GM19328 (cell line): ENCODE data around the gene CARS2.
"Not testable (repeated sequence)": the region's sequence is repeated elsewhere in the genome, so short reads cannot be mapped to it uniquely, and the experiment has no call there.

Experiments
- ATAC-seq: cut with Tn5 transposase; IDR thresholded peaks from one replicate; pipeline ENCODE4 v1.9.1; 2021; ENCODE audit warnings: mild to moderate bottlenecking, moderate library complexity; ENCODE audit not compliant: unreplicated experiment

The CARS2 gene

DNA sequence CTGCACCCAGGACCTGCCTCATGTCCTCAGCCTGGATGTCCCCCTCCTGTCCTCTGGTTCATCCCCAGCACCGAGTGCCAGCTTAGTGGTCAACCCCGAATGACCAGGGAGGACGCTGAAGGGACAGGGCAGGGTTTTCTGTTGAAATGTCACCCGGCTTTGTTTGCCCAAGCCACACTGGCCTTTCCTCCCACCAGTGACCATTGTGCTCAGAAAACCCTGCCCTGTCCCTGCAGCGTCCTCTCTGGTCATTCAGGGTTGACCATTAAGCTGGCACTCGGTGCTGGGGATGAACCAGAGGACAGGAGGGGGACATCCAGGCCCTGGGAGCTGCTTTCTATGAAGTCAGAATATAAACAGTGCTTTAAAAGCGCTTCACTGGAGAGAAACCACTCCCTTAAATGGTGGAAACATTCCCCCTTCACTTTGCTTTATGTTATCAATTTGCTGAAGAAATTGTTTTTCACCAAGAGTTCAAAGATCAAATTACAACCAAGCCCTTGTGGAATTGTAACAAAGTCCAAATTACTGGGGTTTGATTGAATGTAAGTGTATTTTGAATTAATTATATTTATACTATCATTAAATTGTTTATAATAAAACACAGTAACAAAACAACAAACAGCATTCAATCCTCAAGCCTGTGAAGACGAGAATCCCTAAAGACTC is 21.4 kb downstream of the CARS2 start:
- ATAC-seq: no peak

DNA sequence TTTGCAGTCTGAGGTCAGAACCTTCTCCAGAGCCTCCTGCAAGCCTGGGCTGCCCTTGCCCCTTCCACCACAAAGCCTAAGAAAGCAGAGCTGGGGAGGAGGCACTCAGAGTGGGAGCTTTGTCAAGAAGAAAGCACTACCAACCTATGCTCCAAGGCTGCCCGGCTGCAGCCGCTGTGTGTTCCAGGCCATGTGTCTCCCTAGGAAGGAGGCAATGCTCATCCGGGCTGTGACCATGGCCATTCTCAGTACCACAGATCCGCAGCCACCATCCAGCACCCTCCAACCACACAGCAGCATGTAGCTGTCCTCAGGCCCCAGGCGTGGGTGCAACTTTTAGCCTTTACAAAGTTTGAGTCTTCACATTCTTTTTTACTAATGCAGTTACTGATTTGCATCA is 22.0 kb downstream of the CARS2 start:
- ATAC-seq: no peak

DNA sequence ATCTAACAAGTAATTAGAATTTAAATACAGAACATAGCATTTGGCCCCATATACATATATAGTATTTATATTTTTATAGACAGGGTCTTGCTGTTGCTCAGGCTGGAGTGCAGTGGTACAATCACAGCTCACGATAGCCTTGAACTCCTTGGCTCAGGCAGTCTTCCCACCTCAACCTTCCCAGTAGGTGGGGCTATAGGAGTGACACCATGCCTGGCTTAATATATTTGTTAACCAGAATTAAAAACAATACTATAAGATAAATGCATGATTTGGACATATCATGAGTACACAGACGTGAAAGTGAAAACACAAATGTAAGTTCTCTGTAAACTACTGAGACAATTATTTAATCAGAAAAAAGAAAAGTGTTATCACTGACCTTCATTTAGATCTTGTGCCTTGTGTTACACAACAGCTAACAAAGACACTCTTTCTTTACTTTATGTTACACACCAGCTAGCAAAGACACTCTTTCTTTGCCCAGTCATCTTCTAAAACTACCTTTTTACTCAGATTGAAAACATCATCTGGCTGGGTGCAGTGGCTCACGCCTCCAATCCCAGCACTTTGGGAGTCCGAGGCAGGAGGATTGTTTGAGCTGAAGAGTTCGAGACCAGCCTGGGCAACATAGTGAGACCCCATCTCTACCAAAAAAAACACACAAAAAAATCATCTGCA is 22.6 kb downstream of the CARS2 start:
- no peak for ATAC-seq

DNA sequence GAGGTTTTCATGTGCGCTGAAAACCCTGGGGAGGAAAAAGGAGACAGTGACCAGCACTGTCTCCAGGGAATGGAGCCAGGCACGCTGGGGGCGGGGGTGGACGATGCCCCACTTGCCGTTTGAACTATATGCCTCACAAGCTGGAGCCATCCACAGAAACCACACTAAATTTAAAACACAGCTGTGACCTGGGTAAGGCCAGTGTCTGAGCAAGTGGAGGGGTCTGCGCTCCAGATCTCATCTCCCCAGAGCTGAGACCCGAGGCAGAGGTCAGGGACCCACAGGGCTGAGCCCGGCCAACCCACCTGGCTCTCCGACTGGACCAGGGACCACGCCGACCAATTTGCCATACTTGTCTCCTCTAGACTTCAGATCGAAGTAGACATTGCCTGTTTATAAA is 23.2 kb downstream of the CARS2 start:
- no peak for ATAC-seq

DNA sequence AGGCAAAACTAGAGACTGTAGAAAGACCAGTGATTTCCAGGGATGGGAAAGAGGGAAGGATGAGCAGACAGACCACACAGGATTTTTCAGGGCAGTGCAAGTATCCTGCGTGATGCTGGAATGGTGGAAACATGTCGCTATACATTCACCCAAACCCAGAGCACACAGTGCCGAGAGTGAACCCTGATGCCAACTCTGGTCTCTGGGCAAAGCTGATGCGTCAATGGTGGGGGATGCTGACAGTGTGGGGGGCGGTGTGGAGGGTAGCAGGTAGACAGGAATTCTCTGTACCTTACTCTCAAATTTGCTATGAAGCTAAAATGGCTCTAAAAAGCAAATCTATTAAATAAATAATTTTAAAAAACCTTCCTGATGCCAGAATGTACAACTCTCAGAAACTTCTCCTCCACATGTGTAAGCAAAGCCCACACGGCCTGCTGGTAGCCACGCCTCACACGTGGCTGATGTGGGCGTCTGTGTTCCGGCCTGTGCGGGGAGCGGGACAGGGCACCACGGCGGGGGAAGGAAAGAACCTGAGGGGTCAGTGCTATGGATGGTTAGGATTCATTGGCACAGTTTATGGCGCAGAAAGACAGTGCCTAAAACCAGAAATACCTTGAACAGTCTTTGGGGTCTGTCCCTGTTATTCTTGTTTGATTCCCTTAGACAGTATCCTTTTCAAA is 23.9 kb downstream of the CARS2 start:
- no peak for ATAC-seq

DNA sequence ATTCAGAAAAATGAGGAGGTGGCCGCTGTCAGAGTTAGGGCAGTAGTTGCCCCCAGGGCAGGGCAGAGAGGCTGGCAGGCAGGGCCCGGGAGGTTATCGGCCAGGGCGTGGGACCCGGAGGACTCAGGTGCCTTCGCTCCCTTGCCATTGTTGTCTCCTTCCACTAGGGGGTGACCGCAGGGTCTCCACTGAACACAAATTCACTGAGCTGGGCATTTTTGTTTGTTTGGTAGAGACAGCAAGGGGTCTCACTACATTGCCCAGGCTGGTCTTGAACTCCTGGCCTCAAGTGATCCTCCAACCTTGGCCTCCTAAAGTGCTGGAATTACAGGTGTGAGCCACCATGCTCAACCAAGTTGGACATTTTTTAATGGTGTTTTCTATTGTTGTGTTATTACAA is 25.1 kb downstream of the CARS2 start:
- ATAC-seq: no peak

DNA sequence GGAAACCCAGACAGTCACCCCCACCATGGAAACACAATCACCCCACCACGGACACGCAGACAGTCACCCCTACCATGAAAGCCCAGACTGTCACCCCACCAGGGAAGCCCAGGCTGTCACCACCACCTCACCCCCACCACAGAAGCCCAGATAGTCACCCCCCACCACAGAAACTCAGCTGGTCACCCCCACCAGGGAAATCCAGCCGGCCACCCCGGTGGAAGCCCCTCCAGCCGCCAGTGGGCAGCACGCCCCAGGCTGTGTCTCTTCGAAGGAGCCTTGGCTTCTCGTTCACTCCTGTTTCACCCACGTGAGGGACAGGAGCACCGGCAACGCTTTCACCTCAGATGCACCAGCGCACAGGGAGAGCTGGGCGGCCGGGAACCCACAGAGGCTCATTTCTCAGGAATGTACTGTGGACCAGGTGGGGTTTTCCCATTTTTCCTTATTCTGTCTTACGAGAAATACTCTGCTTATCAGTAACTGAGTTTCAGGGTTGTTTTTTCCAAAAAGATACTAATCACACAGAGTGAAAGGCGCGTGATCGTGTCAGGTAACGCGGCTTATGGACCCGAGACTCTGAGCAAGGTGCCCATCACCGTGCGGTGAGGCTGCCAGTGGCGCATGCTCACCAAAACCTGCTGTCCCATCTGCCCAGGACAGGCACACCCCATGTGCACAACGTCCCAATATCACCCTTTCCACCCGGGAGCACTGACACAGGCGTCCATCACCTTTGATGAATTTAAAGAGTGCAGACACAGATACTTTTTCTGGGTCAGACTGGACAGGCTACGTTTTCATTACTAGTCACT is 28.0 kb downstream of the CARS2 start:
- ATAC-seq: no peak

DNA sequence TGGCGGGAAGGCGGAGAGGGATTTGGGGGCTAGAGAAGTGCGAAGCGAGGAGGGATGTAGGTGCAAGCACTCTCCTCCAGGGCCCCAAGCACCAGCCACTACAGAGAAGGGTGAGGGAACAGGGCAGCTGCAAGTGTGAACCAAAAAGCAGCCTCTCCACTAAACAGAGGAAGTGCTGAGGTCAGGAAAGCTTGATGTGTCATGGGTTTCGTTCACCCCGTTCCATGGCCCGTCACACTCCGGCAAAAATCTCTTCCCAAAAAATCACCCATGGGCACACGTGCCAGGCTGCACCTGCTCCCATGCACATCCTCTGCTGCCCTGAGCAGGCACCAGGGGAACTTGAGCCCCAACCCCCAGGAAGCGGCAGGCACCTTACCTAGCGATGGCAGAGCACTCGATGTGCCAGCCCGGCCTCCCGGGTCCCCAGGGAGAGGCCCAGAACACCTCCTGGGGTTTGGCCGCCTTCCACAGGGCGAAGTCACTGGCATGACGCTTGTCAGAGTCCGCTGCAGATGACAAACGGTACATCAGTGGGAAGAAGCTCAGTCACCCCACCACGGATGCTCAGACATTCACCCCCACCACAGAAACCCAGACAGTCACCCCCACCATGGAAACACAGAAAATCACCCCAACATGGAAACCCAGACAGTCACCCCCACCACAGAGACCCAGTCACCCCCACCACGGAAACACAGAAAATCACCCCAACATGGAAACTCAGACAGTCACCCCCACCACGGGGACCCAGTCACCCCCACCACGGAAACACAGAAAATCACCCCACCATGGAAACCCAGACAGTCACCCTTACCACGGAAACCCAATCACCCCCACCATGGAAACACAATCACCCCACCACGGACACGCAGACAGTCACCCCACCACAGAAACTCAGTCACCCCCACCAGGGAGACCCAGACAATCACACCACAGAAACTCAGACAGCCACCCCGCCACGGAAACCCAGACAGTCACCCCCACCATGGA is 29.0 kb downstream of the CARS2 start:
- ATAC-seq: peak; percentile 69

DNA sequence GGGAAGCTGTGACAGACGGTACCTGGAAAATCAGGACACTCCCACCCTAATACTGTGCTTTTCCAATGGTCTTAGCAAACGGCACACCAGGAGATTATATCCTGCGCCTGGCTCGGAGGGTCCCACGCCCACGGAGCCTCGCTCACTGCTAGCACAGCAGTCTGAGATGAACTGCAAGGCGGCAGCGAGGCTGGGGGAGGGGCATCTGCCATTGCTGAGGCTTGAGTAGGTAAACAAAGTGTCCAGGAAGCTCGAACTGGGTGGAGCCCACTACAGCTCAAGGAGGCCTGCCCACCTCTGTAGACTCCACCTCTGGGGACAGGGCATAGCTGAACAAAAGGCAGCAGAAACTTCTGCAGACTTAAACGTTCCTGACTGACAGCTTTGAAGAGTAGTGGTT is 36.1 kb downstream of the CARS2 start:
- ATAC-seq: not testable (repeated sequence)

DNA sequence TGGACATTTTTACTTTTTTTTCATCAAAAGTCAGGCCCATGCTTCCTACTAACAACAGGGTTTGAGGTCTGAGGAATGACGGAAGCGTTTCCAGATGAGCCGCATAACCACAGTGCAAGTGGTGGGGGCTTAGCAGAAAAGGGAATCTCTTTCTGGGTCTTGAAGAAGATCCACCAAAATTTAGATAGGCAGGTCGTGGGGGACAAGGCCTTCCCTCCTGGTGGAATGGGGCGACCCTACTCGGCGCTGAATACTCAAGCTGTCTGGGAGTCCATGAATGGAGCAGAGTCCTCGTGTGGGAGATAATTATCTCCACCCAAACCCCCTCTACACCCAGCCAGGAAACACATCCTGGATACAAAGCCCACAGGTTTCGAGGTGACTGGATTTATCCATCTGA is 36.9 kb downstream of the CARS2 start:
- ATAC-seq: no peak

DNA sequence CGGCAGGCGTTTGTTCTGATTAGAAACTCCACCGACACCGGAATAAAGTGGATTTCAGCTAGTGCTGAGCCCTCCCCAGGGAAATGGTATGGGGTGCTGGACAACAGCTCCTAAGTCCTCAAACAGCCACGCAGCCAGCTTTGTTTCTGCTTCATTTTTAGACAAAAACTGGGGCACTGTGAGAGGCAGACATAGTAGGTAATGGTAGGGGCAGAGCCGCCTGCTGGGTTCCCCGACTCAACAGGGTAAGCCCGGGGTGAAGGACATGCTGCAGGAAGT is 39.7 kb downstream of the CARS2 start:
- no peak for ATAC-seq

DNA sequence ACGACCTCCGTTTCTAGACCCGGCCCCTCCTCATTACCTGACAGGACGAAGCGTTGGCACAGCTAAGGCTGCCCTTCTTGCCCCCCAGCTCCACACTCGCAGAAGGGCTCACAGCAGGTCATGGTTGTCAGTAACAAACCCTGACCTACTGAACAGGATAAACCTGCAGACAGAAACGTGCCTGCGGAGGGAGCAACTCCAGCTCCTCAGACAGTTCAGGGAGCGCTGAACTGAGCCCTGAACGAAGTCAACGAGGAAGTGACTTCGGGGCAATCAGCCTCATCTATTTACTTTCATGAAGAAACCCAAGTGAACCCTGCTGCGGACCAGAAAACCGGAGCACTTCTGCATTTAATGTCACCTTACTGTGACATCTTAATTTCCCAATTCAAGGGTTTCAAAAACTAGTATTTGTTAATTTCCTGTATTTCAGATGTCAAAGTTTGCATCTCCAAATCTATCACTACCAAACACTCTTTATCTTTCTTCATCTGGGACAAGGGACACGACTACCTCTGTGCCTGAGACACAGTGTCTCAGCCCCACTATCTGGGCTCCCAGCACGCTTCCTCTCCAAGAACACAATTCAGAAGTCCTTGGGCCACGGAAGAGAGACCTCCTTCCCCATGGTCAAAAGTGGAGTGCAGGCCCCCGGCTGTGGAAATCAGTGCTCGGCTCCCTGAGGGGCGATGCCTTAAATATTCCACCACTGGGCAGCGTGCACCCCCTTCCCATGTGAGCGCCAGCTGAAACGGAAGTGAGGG is 40.2 kb downstream of the CARS2 start:
- no peak for ATAC-seq

DNA sequence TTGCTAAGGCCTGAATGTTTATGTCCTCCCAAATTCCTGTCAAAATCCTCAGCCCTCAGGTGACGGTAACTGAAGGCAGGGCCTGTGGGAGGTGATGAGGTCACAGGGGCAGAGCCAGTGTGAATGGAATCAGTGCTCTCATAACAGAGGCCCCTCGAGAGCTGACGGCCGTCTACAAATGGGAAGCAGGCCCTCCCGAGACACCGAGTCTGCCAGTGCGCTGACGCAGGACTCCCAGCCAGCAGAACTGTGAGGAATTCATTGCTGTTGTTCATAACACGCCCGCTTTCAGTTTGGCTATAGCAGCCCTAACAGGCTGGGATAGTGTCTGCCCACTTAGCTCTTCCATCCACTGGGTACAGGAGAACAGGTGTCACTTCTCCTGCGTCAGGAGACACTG is 41.2 kb downstream of the CARS2 start:
- no peak for ATAC-seq

DNA sequence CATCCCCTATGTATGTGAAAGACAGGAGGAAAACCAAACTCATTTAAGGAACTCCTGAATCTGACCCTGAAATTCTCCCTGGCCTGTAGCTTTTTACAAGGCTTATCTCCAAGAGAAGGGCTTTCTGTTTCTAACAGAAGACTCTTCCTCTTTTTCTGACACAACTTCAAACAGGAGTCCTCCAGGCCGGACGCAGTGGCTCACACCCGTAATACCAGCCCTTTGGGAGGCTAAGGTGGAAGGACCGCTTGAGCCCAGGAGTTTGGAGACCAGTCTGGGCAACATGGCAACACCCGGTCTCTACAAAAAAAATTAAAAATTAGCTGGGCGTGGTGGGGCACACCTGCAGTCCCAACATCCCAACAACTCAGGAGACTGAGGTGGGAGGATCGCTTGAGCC is 41.9 kb downstream of the CARS2 start:
- ATAC-seq: no peak

DNA sequence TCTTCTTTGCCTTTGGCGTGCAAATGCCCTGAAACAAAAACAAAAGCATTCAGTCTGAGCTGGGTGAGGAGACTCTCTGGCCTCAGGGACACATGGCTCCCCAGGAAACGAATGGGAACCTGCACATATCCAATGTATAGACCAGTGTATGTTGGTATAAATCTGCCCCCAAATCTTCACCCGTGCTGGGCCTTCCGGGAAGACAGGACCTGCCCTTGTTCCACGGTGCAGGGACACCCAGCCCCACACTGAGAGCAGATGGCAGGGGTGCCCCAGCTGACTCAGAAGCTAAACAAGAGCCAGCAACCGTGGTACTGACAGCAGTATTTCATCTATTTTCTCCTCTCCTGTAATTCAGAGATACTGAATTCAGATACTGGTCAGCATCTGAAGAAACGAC is 42.4 kb downstream of the CARS2 start:
- ATAC-seq: no peak

DNA sequence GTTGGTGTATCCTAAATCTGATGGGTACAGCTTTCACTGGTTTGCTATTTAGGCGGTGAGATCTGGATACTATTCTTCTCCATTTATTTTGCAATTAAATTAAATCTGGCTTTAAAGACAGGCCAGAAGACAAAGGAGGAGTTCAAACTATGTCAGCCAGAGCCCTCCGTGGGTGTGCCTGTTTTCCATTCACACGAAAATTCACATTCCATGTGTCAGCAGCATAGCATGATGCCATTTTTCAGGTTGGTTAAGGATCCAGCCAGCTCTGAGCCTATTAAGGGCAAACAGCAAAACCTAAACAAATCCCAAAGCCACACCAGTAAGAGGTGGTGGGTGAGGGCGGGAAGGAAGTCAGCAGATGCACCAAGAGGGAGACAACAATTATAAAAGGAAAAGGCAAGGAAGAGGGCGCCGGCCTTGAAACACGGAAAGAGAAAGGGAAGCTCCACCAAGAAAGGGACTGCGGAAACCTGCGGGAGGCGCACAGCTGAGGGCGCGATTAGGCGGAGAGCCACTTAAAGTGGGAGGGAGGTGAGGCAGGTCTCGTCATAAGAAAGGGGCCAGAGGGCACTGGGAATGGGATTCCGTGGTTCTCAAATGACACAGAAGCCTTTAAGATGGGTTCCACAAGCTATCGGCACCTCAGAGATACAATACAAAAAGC is 43.0 kb downstream of the CARS2 start:
- no peak for ATAC-seq

DNA sequence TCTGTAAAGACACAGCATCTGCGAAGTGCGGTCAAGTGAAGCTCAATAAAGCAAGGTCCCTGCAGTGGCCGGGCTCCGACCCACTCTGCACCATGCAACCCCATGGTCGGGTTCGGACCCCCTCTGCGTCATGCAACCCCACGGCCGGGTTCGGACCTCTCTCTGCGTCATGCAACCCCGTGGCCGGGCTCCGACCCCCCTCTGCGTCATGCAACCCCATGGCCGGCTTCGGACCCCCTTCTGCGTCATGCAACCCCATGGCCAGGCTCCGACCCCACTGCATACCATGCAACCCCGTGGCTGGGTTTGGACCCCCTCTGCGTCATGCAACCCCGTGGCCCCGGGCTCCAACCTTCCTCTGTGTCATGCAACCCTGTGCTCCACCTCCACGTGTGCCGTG is 43.8 kb downstream of the CARS2 start:
- ATAC-seq: no peak

DNA sequence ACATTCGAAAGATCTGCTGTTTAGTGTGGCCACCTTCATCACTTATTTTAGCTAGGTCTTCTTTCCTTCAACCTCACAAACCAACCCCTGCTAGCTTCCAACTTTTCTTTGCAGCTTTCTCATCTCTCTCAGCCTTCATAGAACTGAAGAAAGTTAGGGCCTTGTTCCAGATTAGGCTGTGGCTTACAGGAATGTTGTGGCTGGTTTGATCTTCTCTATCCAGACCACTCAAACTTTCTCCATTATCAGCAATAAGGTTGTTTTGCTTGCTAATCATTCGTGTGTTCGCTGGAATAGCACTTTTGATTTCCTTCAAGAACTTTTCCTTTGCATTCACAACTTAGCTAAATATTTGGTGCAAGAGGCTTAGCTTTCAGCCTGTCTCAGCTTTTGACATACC is 44.7 kb downstream of the CARS2 start:
- no peak for ATAC-seq

DNA sequence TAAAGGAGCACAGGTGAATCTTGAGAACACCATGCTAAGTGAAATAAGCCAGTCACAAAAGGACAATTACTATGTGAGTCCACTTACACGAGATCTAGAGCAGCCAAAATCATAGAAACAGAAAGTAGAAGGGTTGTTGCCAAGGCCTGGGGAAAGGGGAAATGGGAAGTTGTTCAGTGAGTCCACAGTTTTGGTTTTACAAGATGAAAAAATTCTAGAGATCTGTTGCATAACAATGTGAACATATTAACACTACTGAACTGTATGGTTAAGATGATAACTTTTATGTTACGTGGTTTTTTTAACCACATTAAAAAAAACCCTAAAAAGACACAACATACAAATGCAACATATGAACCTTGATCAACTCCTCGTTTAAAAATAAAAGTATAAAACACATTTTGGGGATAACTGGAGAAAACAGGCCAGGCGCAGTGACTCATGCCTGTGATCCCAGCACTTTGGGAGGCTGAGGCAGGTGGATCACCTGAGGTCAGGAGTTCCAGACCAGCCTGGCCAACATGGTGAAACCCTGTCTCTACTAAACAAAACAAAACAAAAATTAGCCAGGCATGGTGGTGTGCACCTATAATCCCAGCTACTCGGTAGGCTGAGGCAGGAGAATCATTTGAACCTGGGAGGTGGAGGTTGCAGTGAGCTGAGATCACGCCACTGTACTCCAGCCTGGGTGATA is 47.6 kb downstream of the CARS2 start:
- ATAC-seq: peak; percentile 91
